Gastrocnemius medialis (tissue), 4 donors: ENCODE results near the gene ZNHIT1. TPM values are rescaled to one million over a fixed set of nuclear protein-coding genes. Genes with fewer than 3 reads are reported as not detected.
A peak's percentile ranks its signal among the peaks of the same experiment; 100 is the strongest.

Source experiments
- ATAC-seq, 2 donors: fragments of 150-250 bp; one replicate each; pipeline ENCODE4 v1.9.1; 2016
- DNase-seq, 2 donors: peaks; one replicate each; pipeline ENCODE4 v3.0.0-alpha.2; 2019
- H3K27ac ChIP-seq, 4 donors: fragments of 200-600 bp; sonication (generic); 1 replicate in 1 of 4; 2 replicates in 3 of 4; pipeline ENCODE4 v1.5.1; 2016 to 2018; ENCODE audit warnings: mild to moderate bottlenecking in 2 of 4, moderate library complexity in 1 of 4
- H3K27me3 ChIP-seq, 3 donors: fragments of 200-600 bp; sonication (generic) in 2 of 3; 1 replicate in 1 of 3; 2 replicates in 2 of 3; pipeline versions ENCODE4 v1.5.1 to v1.6.0; 2016 to 2019; ENCODE audit warnings: mild to moderate bottlenecking in 1 of 3, moderate library complexity in 1 of 3
- H3K36me3 ChIP-seq, 2 donors: fragments of 200-600 bp; sonication (generic) in 1 of 2; one replicate each; pipeline ENCODE4 v1.5.1; 2017 to 2018
- H3K4me1 ChIP-seq, 2 donors: fragments of 200-600 bp; sonication (generic) in 1 of 2; one replicate each; pipeline ENCODE4 v1.5.1; 2016 to 2017; ENCODE audit warnings: mild to moderate bottlenecking in 2 of 2
- H3K4me3 ChIP-seq, 4 donors: fragments of 200-600 bp; sonication (generic) in 3 of 4; 1 replicate in 1 of 4; 2 replicates in 3 of 4; pipeline ENCODE4 v1.5.1; 2016 to 2019; ENCODE audit warnings: mild to moderate bottlenecking in 2 of 4
- H3K9me3 ChIP-seq, 3 donors: fragments of 200-600 bp; sonication (generic) in 2 of 3; 1 replicate in 1 of 3; 2 replicates in 2 of 3; pipeline ENCODE4 v1.5.1; 2016 to 2019
- CTCF ChIP-seq, 5 experiments: fragments of 450-650 bp in 3 of 5; fragments of 200-600 bp in 2 of 5; sonication (generic) in 2 of 5; IDR thresholded peaks in 4 of 5; conservative IDR thresholded peaks in 1 of 5; 1 replicate in 4 of 5; 2 replicates in 1 of 5; pipeline ENCODE4 v1.5.1; 2016 to 2019; ENCODE audit warnings: antibody characterized with exemption in 5 of 5, mild to moderate bottlenecking in 3 of 5, moderate library complexity in 3 of 5
- POLR2A ChIP-seq, 2 donors: fragments of 450-650 bp; IDR thresholded peaks; one replicate each; pipeline ENCODE4 v1.6.1; 2017; ENCODE audit warnings: antibody characterized with exemption in 2 of 2, mild to moderate bottlenecking in 2 of 2, moderate library complexity in 2 of 2
- in situ Hi-C, 4 donors: fragments of 200-750 bp; cut with MboI; loops; one replicate each; pipeline versions ENCODE4 v1.15.0 to v1.8.0; 2017; ENCODE audit warnings: low sequenced_read_pairs in 4 of 4
- intact Hi-C: fragments of 100-400 bp; cut with DNase I; formaldehyde crosslinking; loops from one replicate; pipeline ENCODE4 v1.15.1; 2023; ENCODE audit warnings: low total_unique reads
- total RNA-seq, 4 donors: library from RNA; depleted of rRNA; stranded (reverse); fragments of >200 nt; gene quantifications; one replicate each; pipeline versions ENCODE4 v1.1.0 to v1.2.3, GENCODE V29; 2016

Gene ZNHIT1
- total RNA-seq, 4 donors from 2014 or later: 66.7 to 83.9 (median 71.9) TPM

- Histone ChIP-seq H3K4me1 (peaks cover 8 to 9% of the 10 kb centered on the region in 2 donors), H3K9me3 (no peaks in the 10 kb centered on the region), H3K4me3 (no peak overlapping the region), H3K27ac (no peak overlapping the region), H3K27me3 (no peaks in the 10 kb centered on the region), H3K36me3 (peaks cover 0 to 63% of the 10 kb centered on the region in 2 donors)
- in situ Hi-C loops: no loop called here
- TF ChIP-seq POLR2A (IDR thresholded peaks at IDR 0.05): no peak
- no peak for TF ChIP-seq CTCF (IDR thresholded peaks at IDR 0.05 in 4 of 5, conservative IDR thresholded peaks at IDR 0.05 in 1 of 5)
- intact Hi-C loops: no loop called here
- no peak for DNase-seq
- no peak for ATAC-seq
Observed at GRCh38 chr7:101212014-101212413, 6.0 kb upstream of the ZNHIT1 start.

- Histone ChIP-seq H3K4me1 (peaks cover 23 to 32% of the 10 kb centered on the region in 2 donors), H3K36me3 (peaks cover 0 to 40% of the 10 kb centered on the region in 2 donors), H3K27me3 (no peaks in the 10 kb centered on the region), H3K9me3 (no peaks in the 10 kb centered on the region), H3K4me3 (peak overlapping the region; percentile 68 to 91 (median 74)), H3K27ac (peak overlapping the region in 1 of 4 donors; percentile 88)
- no peak for ATAC-seq
- in situ Hi-C loops (no loop called here), intact Hi-C loops (loop anchor here (5.0 kb wide), 1 partner anchor 339 kb away; the partner anchor contains the start of gene SRRT)
- DNase-seq: no peak
- TF ChIP-seq CTCF (IDR thresholded peaks at IDR 0.05 in 4 of 5, conservative IDR thresholded peaks at IDR 0.05 in 1 of 5) (no peak), POLR2A (IDR thresholded peaks at IDR 0.05) (no peak)
Observed at GRCh38 chr7:101216001-101216859, 1.7 kb upstream of the ZNHIT1 start.

- in situ Hi-C loops (no loop called here), intact Hi-C loops (loop anchor here (1.0 to 5.0 kb wide), 2 partner anchors 27 to 340 kb away; partner anchors contain the start of gene SRRT)
- peak overlapping the region; percentile 68 to 91 (median 74) for H3K4me3 ChIP-seq
- H3K36me3 ChIP-seq: peaks cover 0 to 33% of the 10 kb centered on the region in 2 donors
- no peaks in the 10 kb centered on the region for H3K9me3 ChIP-seq
- H3K27ac ChIP-seq: peak overlapping the region; percentile 82 to 92 (median 88)
- peaks cover 23 to 32% of the 10 kb centered on the region in 2 donors for H3K4me1 ChIP-seq
- H3K27me3 ChIP-seq: no peaks in the 10 kb centered on the region
- DNase-seq: no peak
- ATAC-seq: no peak
- TF ChIP-seq CTCF (IDR thresholded peaks at IDR 0.05 in 4 of 5, conservative IDR thresholded peaks at IDR 0.05 in 1 of 5): no peak
- TF ChIP-seq POLR2A (IDR thresholded peaks at IDR 0.05): no peak
Observed at GRCh38 chr7:101216860-101217387, 1.0 kb upstream of the ZNHIT1 start.

- intact Hi-C loops: loop anchor here (2.0 to 5.0 kb wide), 2 partner anchors 34 to 341 kb away; partner anchors contain the start of gene SRRT
- Histone ChIP-seq H3K27ac (peak overlapping the region; percentile 82 to 92 (median 88)), H3K36me3 (peaks cover 0 to 34% of the 10 kb centered on the region in 2 donors), H3K4me3 (peak overlapping the region; percentile 68 to 91 (median 74)), H3K27me3 (no peaks in the 10 kb centered on the region), H3K4me1 (peaks cover 23 to 32% of the 10 kb centered on the region in 2 donors), H3K9me3 (no peaks in the 10 kb centered on the region)
- ATAC-seq: peak in 1 of 2 donors; percentile 5
- in situ Hi-C loops: no loop called here
- TF ChIP-seq CTCF (IDR thresholded peaks at IDR 0.05 in 4 of 5, conservative IDR thresholded peaks at IDR 0.05 in 1 of 5): no peak
- TF ChIP-seq POLR2A (IDR thresholded peaks at IDR 0.05): no peak
- DNase-seq: no peak
Observed at GRCh38 chr7:101218236-101219125, 516 bp downstream of the ZNHIT1 start.
